Loucy (cell line): ENCODE data around the gene EPB41.

Experiments
- CTCF ChIP-seq: fragments of 200-600 bp; sonication (generic); conservative IDR thresholded peaks from 2 replicates; pipeline ENCODE4 v1.5.1; 2014; ENCODE audit warnings: mild to moderate bottlenecking, antibody characterized with exemption, low read length
- EZH2phosphoT487 ChIP-seq: fragments of 200-600 bp; IDR thresholded peaks from 2 replicates; pipeline ENCODE4 v1.6.1; 2018; ENCODE audit warnings: antibody characterized with exemption, mild to moderate bottlenecking, moderate library complexity, borderline replicate concordance

- TF ChIP-seq CTCF (no peak), EZH2phosphoT487 (no peak)
Observed at GRCh38 chr1:28865997-28866650, 48.2 kb upstream of the EPB41 start.
